NCI-H2227 (cell line): ENCODE data around the gene MIB2.
A peak's percentile ranks its signal among the peaks of the same experiment; 100 is the strongest.
"Not testable (repeated sequence)": the region's sequence is repeated elsewhere in the genome, so short reads cannot be mapped to it uniquely, and the experiment has no call there.

Experiments used
- DNase-seq: peaks from one replicate; lab custom pipeline; 2025; ENCODE audit not compliant: unreplicated experiment; lab: John Stamatoyannopoulos, UW

Gene MIB2

DNA sequence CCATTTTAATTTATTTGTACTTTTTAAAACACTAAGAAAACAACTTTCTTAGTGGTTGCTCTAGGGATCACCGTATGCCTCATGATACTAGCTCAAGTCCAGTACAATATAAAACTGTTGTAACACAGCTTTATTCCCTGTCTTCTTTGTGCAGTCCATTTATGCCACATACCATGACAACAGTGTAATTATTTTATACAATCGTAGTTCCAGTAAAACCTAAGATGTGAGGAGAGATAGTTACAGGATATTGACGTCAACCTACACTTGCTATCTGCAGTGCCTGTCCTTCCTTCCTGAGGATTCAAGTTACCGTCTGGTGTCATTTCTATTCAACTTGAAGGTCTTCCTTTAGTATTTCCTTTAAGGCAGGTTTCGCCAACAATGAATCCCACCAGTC lies 31.0 kb downstream of the MIB2 start:
- DNase-seq, result not testable (repeated sequence)

- not testable (repeated sequence) for DNase-seq
These were observed 32.4 kb downstream of the MIB2 start for GRCh38 chr1:1647567-1648241.

DNA sequence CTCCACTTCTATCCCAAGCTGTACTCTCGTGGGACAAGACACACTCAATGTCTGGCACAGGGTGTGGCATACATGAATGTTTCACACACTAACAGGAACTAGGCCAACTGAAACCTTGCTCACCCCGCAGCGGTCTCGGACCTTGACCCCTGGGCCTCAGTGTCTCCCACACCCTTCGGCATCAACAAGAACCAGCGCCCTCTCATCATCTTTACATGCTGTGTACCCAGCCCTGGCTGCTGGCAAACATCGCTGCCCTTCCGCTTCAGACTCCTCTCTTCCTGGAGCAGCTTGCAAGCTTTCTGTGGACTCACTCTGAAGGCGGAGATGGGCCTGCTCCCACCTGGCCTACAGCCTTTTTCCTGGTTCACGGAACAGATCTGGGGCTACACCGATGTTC lies 33.0 kb downstream of the MIB2 start:
- DNase-seq, result not testable (repeated sequence)

DNA sequence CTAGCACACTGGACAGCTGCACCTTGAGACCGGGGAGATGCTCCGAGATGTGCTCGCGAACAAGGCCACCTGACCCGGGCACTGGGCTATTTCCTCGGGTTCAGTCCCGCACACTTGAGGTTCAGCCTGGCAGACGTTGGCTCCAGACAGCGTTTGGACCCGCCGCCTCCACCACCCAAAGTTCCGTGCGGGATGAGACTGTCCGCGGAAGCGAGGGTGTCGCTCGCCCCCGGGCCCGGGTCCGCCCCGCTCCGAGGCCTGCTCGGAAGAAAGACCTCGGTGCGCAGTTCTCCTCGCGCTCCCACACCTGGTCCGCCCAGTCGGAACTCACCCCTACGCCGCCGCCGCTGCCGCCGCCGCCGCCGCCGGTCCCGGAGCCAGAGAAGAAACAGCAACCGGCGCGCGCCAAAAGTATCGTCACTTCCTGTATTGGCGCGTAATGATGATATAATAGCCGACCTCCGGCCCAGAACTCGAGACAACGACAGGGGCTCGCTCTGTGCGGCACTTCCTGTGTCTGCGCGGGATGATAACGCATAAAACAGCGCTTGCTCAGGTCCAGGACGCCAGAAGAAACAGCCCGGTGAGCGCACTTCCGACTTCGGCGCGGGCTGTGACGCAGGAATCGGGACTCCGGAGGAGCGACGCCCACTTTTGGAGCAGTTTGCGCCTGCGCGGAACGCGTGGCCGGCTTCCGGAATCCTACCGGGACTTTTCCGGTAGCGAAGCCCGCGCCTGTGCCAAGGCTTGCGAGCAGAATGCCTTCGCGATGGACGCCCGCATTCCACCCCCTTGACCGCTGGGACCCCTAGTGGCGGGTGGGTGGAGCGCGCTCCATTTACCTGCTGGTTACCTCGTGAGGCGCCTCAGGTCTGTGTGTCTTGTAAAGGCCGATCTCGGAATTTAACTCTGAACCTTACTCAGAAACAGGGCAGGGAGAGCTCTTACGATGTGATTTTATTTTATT lies 43.6 kb downstream of the MIB2 start, which contains the start of gene CDK11B:
TSS of gene CDK11B (minus strand) at position 422 of the 967 bp plus-strand sequence. CDS start 1,519 bp downstream, outside the sequence.
- peak; percentile 95 for DNase-seq

- not testable (repeated sequence) for DNase-seq
These were observed 47.1 kb downstream of the MIB2 start for GRCh38 chr1:1662392-1662791.

- not testable (repeated sequence) for DNase-seq
These were observed 47.7 kb downstream of the MIB2 start for GRCh38 chr1:1662830-1663560.

GRCh38 chr1:1664318-1664717 lies 49.0 kb downstream of the MIB2 start:
- not testable (repeated sequence) for DNase-seq

DNA sequence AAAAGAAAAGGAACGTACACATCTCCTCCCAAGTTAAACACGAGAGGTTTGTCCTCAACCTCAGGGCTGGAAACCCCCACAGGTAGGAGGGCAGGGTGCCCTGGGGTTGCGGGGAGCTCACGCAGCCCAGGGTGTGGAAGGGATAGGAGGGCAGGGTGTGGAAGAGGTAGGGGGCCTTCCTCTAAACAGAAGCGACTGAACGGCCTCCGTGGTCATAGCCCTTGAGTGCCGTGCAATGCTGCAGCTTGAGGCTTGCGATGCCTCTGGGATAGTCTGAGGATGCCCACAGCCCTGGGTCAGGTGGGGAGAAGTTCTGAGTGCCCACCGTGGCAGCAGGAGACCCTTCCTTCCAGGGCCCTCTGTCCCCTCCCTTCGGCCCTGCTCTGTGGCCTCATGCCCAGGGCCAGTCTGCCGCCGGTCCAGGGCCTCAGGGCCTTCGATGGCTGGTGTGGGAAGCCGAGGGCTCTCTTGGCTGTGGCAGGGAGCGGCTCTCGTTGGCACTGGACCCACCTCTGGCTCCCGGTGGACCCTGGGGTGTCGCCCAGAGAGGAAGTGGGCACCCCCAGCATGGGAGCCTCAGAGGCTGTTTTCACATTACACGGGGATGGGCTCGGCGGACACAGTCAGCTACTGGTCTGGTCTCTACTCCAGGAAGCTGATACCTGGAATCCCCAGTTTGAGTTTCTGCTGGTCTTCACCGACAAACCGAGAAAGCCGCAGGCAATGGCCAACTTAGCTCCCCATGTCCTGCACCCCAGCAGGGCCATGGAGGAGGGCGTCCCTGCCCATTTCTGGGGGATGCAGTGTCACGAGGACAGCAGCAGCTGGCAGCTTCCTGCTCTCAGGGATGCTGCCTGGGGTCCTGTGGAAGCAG lies 49.9 kb downstream of the MIB2 start:
- DNase-seq, result no peak

DNA sequence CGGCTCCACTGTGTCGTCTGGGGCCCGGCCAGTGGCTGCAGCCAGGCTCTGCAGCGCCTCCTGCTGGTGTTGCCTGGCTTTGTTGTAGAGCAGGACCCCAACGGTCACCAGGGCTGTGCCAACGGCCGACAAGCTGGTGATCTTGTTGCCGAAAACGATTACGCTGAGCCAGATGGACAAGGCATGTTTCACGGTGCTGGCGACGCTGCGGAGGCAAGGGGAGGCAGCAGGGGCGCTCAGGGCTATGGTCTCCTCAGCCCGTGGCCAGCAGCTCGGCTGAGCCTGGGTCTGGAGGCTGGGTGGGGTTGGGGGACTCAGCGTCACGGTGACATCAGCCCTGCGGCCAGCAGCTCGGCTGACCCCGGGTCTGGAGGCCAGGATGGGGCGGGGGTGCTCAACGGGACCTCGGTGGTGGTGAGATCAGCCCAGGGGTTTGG lies 50.5 kb downstream of the MIB2 start:
- peak; percentile 13 for DNase-seq

- DNase-seq, result no peak
These were observed 51.2 kb downstream of the MIB2 start for GRCh38 chr1:1666526-1666925.

DNA sequence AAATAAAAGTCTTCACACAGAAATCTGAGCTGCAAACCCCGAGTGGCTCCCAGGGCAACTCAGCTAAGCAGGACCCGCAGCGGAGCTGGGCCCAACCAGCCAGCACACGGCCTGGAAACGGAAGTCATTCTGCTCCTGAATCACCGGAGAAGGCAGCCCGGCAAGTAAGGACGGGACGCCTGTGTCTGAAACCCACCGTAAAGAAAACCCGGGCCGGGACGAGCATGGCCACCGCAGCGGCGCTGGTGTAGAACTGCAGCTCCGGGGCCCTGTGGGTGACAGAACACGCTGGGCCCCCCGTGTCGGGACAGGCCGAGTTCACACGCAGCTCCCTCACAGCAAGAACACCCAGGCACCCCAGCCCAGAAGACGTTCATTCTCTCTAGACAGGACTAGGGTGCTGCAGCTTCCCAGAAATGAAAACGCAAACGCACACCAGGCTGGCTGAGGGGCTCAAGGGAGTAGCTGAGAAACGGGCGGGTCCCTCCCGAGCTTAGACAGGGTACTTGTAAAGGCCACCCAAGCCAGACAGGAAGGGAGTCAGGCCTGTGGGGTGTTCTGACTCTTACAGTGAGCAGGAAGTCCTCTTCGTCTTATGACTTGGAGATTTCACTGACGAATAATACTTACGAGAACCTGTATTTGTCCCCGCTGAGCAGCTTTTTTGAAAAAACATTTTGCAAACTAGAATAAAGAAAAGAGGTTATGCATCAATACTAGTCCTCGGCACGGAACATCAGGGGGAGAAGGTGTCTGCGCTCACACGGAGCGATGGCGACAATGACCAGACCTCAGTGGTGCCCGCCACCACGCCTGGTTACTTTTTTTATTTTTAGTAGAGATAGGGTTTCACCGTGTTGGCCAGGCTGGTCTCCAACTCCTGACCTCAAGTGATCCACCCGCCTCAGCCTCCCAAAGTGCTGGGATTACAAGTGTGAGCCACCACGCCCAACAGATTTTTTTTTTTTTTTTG lies 54.5 kb downstream of the MIB2 start:
- DNase-seq, result no peak

DNA sequence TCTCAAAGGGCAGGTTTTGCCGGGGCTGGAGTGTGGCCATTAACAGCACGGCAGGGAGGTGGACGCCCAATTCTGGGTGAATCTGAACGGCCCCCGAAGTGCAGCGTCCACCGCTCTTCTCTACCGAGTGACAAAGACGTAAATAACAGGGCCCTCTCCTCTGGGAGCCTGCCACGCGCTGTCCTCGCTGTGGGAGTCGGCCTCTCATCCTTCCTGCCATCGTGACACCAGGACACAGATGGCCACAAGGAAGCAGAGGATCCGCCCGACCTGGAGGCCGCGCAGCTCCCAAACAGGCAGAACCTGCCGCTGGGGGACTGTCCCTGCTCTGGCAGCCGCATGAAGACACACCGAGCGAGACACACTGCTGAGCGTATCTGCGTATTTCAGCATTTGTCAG lies 55.6 kb downstream of the MIB2 start:
- no peak for DNase-seq

DNA sequence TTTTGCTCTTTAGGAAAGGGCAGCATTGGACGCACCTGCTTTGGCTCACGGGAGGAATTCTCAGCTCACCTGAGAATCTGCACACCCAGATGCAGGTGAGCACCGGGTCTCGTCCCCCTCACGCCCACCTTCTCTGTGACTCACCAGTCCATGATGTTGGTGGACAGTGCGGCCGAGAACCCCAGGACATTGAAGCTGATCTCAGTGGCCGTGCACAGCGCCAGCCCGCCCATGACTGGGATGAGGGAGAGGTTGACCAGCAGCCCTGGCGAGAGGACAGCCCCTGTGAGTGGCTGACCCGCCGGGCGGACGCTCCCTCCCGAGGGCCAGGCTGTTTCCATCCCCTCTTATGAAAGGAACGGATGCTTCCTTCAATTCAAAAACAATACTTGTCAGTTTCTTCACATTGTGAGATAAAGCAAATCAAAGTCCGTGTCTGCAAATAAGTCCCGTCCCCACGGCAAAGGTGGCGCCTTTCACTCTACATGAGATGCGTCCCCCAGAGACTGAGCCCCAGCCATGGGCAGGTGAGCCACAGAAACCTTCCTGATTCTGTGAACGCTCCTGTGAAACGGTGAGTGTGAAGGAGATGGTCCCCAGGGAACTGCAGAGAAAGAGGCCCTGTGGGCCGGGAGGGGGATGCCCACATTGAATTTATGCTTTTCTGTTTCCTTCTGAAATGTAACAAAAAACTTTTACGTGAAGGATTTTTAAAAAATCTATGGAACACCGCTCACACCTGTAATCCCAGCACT lies 56.2 kb downstream of the MIB2 start:
- DNase-seq, result no peak

- no peak for DNase-seq
These were observed 57.1 kb downstream of the MIB2 start for GRCh38 chr1:1672181-1672965.

- DNase-seq, result not testable (repeated sequence)
These were observed 59.5 kb downstream of the MIB2 start for GRCh38 chr1:1674806-1675205.

GRCh38 chr1:1675218-1675617 lies 59.9 kb downstream of the MIB2 start:
- not testable (repeated sequence) for DNase-seq

GRCh38 chr1:1676087-1676486 lies 60.8 kb downstream of the MIB2 start:
- DNase-seq, result not testable (repeated sequence)
